SK-N-SH treated with all-trans-retinoic acid at 6 μM for 48 hours (cell line): ENCODE results near the gene FOXD1.

ENCODE experiments used
- ARNTL ChIP-seq: fragments of 450-650 bp; formaldehyde crosslinking; IDR thresholded peaks from 2 replicates; pipeline ENCODE4 v1.5.0; 2020; ENCODE audit warnings: low read depth, mild to moderate bottlenecking, moderate library complexity, borderline replicate concordance
- CSDC2 ChIP-seq: fragments of 250-450 bp; sonication (Bioruptor Pico); IDR thresholded peaks from 2 replicates; pipeline ENCODE4 v1.5.0; 2020; ENCODE audit warnings: mild to moderate bottlenecking, moderate library complexity
- CSRNP3 ChIP-seq: fragments of 250-450 bp; sonication (Bioruptor Pico); IDR thresholded peaks from 2 replicates; pipeline ENCODE4 v1.5.1; 2021; ENCODE audit warnings: mild to moderate bottlenecking, moderate library complexity
- GLIS3 ChIP-seq: fragments of 250-450 bp; sonication (Bioruptor Pico); IDR thresholded peaks from 2 replicates; pipeline ENCODE4 v1.5.0; 2020; ENCODE audit warnings: mild to moderate bottlenecking, moderate library complexity
- ISL1 ChIP-seq: fragments of 250-450 bp; sonication (Bioruptor Pico); IDR thresholded peaks from 2 replicates; pipeline ENCODE4 v2.1.2; 2022; ENCODE audit warnings: mild to moderate bottlenecking, moderate library complexity
- PATZ1 ChIP-seq: fragments of 250-450 bp; sonication (Bioruptor Pico); IDR thresholded peaks from 2 replicates; pipeline ENCODE4 v1.8.0; 2020; ENCODE audit warnings: mild to moderate bottlenecking, moderate library complexity, borderline replicate concordance
- POU6F1 ChIP-seq: fragments of 250-450 bp; sonication (Bioruptor Pico); IDR thresholded peaks from 2 replicates; pipeline ENCODE4 v1.8.0; 2021; ENCODE audit warnings: low read depth, mild to moderate bottlenecking, moderate library complexity, borderline replicate concordance
- RARB ChIP-seq: fragments of 250-450 bp; sonication (Bioruptor Pico); IDR thresholded peaks from 2 replicates; pipeline ENCODE4 v1.8.0; 2021; ENCODE audit warnings: mild to moderate bottlenecking, moderate library complexity
- SNAI2 ChIP-seq: fragments of 250-450 bp; sonication (Bioruptor Pico); IDR thresholded peaks from 2 replicates; pipeline ENCODE4 v1.5.0; 2020; ENCODE audit warnings: mild to moderate bottlenecking, moderate library complexity
- TOX ChIP-seq: fragments of 250-450 bp; sonication (Bioruptor Pico); IDR thresholded peaks from 2 replicates; pipeline ENCODE4 v1.8.0; 2021; ENCODE audit warnings: mild to moderate bottlenecking, moderate library complexity, borderline replicate concordance
- ZFP3 ChIP-seq: fragments of 250-450 bp; sonication (Bioruptor Pico); IDR thresholded peaks from 2 replicates; pipeline ENCODE4 v1.5.0; 2020; ENCODE audit warnings: mild to moderate bottlenecking, moderate library complexity
- ZFP30 ChIP-seq: fragments of 450-650 bp; formaldehyde crosslinking; IDR thresholded peaks from 2 replicates; pipeline ENCODE4 v1.5.0; 2022; ENCODE audit warnings: mild to moderate bottlenecking, moderate library complexity
- ZNF70 ChIP-seq: fragments of 450-650 bp; formaldehyde crosslinking; IDR thresholded peaks from 2 replicates; pipeline ENCODE4 v1.5.0; 2020; ENCODE audit warnings: mild to moderate bottlenecking, moderate library complexity

- TF ChIP-seq PATZ1 (CRISPR knock-in tag), result no peak
- no peak for TF ChIP-seq TOX (CRISPR knock-in tag)
- no peak for TF ChIP-seq POU6F1
- no peak for TF ChIP-seq ZFP3 (CRISPR knock-in tag)
- TF ChIP-seq ZFP30 (CRISPR knock-in tag), result no peak
- no peak for TF ChIP-seq RARB (CRISPR knock-in tag)
- no peak for TF ChIP-seq ISL1 (CRISPR knock-in tag)
- TF ChIP-seq GLIS3, result no peak
- no peak for TF ChIP-seq ARNTL
- TF ChIP-seq SNAI2, result no peak
- no peak for TF ChIP-seq CSRNP3 (CRISPR knock-in tag)
- TF ChIP-seq ZNF70 (CRISPR knock-in tag), result no peak
- no peak for TF ChIP-seq CSDC2
Observed at GRCh38 chr5:73487815-73488214, 39.2 kb upstream of the FOXD1 start.
